GM12873 (cell line): ENCODE data around the gene PALM.

Experiments
- CTCF ChIP-seq: IDR thresholded peaks from 2 replicates; pipeline ENCODE4 v1.5.1; 2012; ENCODE audit warnings: low read depth, mild to moderate bottlenecking, moderate library complexity, low read length, control low read depth; ENCODE audit not compliant: insufficient read depth; ENCODE audit errors: missing control alignments

Gene PALM

GRCh38 chr19:685454-685931 lies 23.2 kb upstream of the PALM start:
- TF ChIP-seq CTCF, result no peak

DNA sequence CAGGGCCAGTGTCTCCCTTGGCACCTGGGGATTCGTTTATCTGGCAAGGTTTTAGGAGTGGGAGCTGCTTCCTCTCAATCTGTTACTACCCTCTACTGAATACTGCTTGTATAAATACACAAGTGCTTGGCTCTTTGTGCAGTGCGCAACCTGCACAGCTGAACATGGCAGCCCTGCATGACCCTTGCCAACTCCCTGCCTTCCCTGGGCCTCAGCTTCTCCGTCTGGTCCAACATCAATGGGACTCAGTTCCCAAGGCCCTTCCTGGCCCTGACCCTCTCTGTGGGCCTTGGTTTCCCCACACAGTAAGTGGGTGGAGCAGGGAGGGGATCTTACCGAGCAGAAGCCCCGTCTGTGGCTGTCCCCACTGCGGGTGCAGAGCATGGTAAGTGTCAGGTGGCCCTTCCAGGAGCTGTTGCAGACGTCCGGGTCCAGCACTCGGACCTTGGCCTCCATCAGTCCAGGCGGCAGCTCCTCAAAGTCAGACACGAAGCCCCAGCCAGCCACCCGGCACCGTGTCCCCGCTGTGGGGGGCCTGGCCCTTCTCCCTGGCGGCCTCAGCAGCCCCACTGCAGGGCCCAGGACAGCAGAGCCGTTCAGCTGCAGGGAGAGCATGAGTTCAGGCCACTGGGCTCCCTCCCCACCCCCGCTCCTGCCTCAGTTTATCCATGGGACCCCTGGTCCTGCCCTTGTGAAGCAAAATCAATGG lies 22.0 kb upstream of the PALM start:
- no peak for TF ChIP-seq CTCF

- no peak for TF ChIP-seq CTCF
Measured at GRCh38 chr19:687569-688166, 21.1 kb upstream of the PALM start.

DNA sequence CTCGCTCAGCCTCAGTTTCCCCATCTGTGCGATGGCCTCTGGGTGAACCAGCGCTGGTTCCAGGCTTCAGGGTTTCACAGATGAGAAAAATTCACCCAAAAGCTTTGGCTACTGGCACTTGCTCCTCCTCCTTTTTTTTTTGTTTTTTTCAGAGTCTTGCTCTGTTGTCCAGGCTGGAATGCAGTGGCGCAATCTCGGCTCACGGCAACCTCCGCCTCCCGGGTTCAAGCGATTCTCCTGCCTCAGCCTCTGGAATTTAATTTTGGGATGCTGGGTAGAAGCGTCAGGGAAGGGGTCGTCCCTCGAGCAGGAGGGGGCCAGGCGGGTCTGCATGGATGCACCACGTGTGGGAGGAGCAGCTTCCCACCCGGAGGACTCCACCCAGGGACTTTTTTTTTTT lies 20.5 kb upstream of the PALM start:
- TF ChIP-seq CTCF, result no peak

- no peak for TF ChIP-seq CTCF
Measured at GRCh38 chr19:688992-689391, 19.7 kb upstream of the PALM start.

DNA sequence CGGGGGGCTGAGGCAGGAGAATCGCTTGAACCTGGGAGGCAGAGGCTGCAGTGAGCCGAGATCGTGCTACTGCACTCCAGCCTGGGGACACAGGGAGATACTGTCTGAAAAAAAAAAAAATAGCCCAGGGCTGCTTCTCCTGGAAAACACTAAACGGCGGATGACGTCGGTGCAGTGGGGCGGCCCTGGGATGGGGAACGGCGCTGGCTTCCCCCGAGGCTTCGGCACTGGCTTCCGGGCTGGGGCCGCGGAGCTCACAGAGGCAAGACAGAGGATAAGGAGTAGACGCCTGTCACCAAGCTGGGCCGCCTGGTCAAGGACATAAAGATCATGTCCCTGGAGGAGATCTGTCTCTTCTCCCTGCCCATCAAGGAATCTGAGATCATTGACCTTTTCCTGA lies 18.5 kb upstream of the PALM start:
- no peak for TF ChIP-seq CTCF

DNA sequence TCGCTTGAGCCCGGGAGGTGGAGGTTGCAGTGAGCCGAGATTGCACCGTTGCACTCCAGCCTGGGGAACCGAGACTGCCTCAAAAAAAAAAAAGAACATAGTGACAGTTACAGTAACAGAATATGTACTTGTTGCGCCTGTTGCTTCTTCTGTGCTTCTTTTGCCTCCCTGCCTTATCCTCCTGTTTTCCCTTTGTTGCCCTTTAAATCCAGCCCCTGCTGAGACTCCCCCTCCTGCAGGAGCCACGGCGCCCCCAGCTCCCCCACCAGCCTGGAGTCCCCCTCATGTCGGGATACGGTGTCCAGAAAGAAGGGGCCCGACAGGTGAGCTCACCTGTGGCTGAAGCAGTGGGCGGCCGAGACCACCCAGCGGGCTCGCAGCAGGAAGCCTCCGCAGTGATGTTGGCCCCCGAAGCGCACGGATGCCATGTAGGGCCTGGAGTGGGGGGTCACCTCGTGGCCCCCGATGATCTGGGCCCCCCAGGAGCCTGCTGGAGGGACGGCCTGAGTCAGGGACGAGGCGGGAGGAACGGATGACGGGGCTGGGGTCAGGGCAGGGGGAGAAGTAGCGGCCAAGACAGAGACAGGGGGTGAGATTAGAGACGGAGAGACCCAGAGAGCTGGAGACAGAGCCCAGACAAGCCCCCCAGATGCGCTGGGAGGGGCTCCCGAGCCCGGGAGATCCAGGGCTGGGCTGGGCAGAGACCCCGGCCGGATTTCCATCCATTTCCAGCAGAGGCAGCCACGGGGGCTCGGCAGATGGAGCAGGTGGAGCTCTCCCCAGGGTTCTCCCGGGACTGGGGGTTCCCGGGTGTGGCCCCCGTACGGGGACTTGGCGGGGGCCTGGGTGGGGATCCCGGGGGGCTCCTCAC lies 14.0 kb upstream of the PALM start:
- TF ChIP-seq CTCF, result no peak
